Neural cell (in vitro differentiated cells): ENCODE data around the gene COQ10A. TPM values are rescaled to one million over a fixed set of nuclear protein-coding genes. Genes with fewer than 3 reads are reported as not detected.

ENCODE experiments used
- H2AFZ ChIP-seq: fragments of 200-600, 300-800 bp; sonication (generic), shearing (Covaris generic); 2 replicates; pipeline ENCODE4 v1.6.0; 2014; ENCODE audit warnings: low read depth, mild to moderate bottlenecking, antibody characterized with exemption, low read length, moderate library complexity
- H3F3A ChIP-seq: fragments of 200-600 bp; shearing (Covaris generic); 2 replicates; pipeline ENCODE4 v1.6.1; 2016; ENCODE audit warnings: mild to moderate bottlenecking, moderate library complexity, mixed read lengths, antibody characterized with exemption, low read length; ENCODE audit not compliant: insufficient read depth, poor library complexity, severe bottlenecking
- H3K27ac ChIP-seq: fragments of 200-600, 300-800 bp; sonication (generic), shearing (Covaris generic); 2 replicates; pipeline ENCODE4 v1.5.1; 2014; ENCODE audit warnings: mild to moderate bottlenecking, low read length, moderate library complexity
- H3K27me3 ChIP-seq: fragments of 300-800, 200-600 bp; sonication (generic), shearing (Covaris generic); 2 replicates; pipeline ENCODE4 v1.6.0; 2014; ENCODE audit warnings: mild to moderate bottlenecking, low read depth, low read length, moderate library complexity; ENCODE audit not compliant: insufficient read depth
- H3K36me3 ChIP-seq: fragments of 300-800, 200-600 bp; sonication (generic), shearing (Covaris generic); 2 replicates; pipeline ENCODE4 v1.5.1; 2014; ENCODE audit warnings: mild to moderate bottlenecking, antibody characterized with exemption, low read length, moderate library complexity; ENCODE audit not compliant: insufficient read depth
- H3K4me2 ChIP-seq: fragments of 300-800, 200-600 bp; sonication (generic), shearing (Covaris generic); 2 replicates; pipeline ENCODE4 v1.6.0; 2014; ENCODE audit warnings: mild to moderate bottlenecking, low read length
- H3K4me3 ChIP-seq: fragments of 300-800, 200-600 bp; sonication (generic), shearing (Covaris generic); 2 replicates; pipeline ENCODE4 v1.5.1; 2014; ENCODE audit warnings: mild to moderate bottlenecking, low read length, moderate library complexity
- H3K79me2 ChIP-seq: fragments of 200-600 bp; shearing (Covaris generic); replicated peaks from 2 replicates; pipeline ENCODE4 v1.6.0; 2014; ENCODE audit warnings: mild to moderate bottlenecking, low read length, moderate library complexity; ENCODE audit not compliant: insufficient read depth
- H3K9ac ChIP-seq: fragments of 300-800, 200-600 bp; sonication (generic), shearing (Covaris generic); 2 replicates; pipeline ENCODE4 v1.6.1; 2016; ENCODE audit warnings: mild to moderate bottlenecking, low read length, mixed read lengths
- H3K9me2 ChIP-seq: fragments of 200-600 bp; shearing (Covaris generic); 2 replicates; pipeline ENCODE4 v1.6.1; 2016; ENCODE audit warnings: mild to moderate bottlenecking, low read length, mixed read lengths; ENCODE audit not compliant: insufficient read depth
- H3K9me3 ChIP-seq: fragments of 200-600, 300-800 bp; sonication (generic), shearing (Covaris generic); 2 replicates; pipeline ENCODE4 v1.6.1; 2016; ENCODE audit warnings: mild to moderate bottlenecking, mixed run types, low read length, moderate library complexity, mixed read lengths
- H4K20me1 ChIP-seq: fragments of 200-600 bp; shearing (Covaris generic); 2 replicates; pipeline ENCODE4 v1.6.1; 2016; ENCODE audit warnings: mild to moderate bottlenecking, mixed run types; ENCODE audit not compliant: insufficient read depth
- EP300 ChIP-seq: fragments of 450-650 bp; conservative IDR thresholded peaks from 2 replicates; pipeline ENCODE4 v1.6.1; 2014; ENCODE audit warnings: antibody characterized with exemption, mild to moderate bottlenecking, moderate library complexity; ENCODE audit not compliant: poor library complexity, severe bottlenecking
- EZH2 ChIP-seq: fragments of 200-600, 300-800 bp; shearing (Covaris generic), sonication (generic); IDR thresholded peaks from 2 replicates; pipeline ENCODE4 v1.6.1; 2014; ENCODE audit warnings: antibody characterized with exemption, low read length, borderline replicate concordance, mild to moderate bottlenecking; ENCODE audit not compliant: insufficient read depth, poor library complexity, severe bottlenecking
- MXI1 ChIP-seq: fragments of 450-650 bp; conservative IDR thresholded peaks from 2 replicates; pipeline ENCODE4 v1.6.1; 2014; ENCODE audit warnings: antibody characterized with exemption, mild to moderate bottlenecking; ENCODE audit not compliant: poor library complexity, severe bottlenecking
- POLR2AphosphoS5 ChIP-seq: IDR thresholded peaks from 2 replicates; pipeline ENCODE4 v1.6.1; 2012
- RAD21 ChIP-seq: fragments of 450-650 bp; conservative IDR thresholded peaks from 2 replicates; pipeline ENCODE4 v1.6.1; 2014; ENCODE audit warnings: antibody characterized with exemption, mild to moderate bottlenecking, moderate library complexity
- SMC3 ChIP-seq: fragments of 450-650 bp; conservative IDR thresholded peaks from 2 replicates; pipeline ENCODE4 v1.6.1; 2014; ENCODE audit warnings: antibody characterized with exemption, mild to moderate bottlenecking, moderate library complexity; ENCODE audit not compliant: poor library complexity
- TAF1 ChIP-seq: IDR thresholded peaks from 2 replicates; pipeline ENCODE4 v1.6.1; 2012; ENCODE audit warnings: low read depth
- polyA plus RNA-seq: library from polyadenylated mRNA; depleted of rRNA; stranded (reverse); fragments of >200 nt; gene quantifications from 2 replicates; pipeline ENCODE4 v1.2.3, GENCODE V29; 2014
- TF ChIP-seq, protein P1 (sequence below): IDR thresholded peaks from 2 replicates; pipeline ENCODE4 v1.6.1; 2012; ENCODE audit warnings: borderline replicate concordance
- TF ChIP-seq, protein P2 (sequence below): fragments of 450-650 bp; IDR thresholded peaks from 2 replicates; pipeline ENCODE4 v1.5.1; 2014; ENCODE audit warnings: antibody characterized with exemption, mild to moderate bottlenecking, moderate library complexity; ENCODE audit not compliant: poor library complexity, severe bottlenecking

COQ10A gene
- polyA plus RNA-seq, 1 donor from 2014 or later, result 56.5 TPM

DNA sequence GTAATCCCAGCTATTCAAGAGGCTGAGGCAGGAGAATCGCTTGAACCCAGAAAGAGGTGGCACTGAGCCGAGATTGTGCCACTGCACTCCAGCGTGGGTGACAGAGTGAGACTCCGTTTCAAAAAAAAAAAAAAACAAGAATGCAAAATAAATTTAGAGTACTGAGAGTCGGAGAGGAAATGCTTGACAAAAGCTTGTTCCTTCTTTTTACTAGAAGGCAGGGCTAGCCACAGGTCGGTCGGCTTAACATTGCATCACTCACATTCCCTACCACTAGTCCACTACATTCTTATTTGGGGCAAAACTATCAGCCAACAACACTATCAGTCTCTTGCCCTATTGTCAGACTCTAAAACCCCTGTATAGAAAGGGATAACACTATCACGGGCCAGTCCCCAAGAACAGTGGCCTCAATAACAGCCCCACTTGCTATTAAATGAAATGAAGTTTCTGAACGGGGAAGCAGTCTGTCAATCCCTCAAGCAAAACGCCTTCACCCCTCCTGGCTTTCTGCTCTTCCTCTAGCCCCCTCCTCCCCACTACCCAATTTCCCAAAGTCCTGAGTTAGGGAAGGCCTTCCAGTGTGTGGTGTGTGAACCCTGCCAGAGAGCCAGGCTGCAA lies 46.0 kb upstream of the COQ10A start:
- Histone ChIP-seq H2AFZ (peak overlapping the region; percentile 74), H3K79me2 (peaks cover 9% of the 10 kb centered on the region), H3K4me2 (peak overlapping the region; percentile 76), H3K27me3 (no peaks in the 10 kb centered on the region), H3K9ac (peak overlapping the region; percentile 97), H3K36me3 (no peaks in the 10 kb centered on the region), H3K9me3 (no peaks in the 10 kb centered on the region), H3K27ac (peak overlapping the region; percentile 99), H3K4me3 (peak overlapping the region; percentile 78), H3F3A (peaks cover 5% of the 10 kb centered on the region), H4K20me1 (no peaks in the 10 kb centered on the region), H3K9me2 (no peaks in the 10 kb centered on the region)
- TF ChIP-seq POLR2AphosphoS5 (no peak), RAD21 (no peak), EZH2 (no peak), SMC3 (no peak), EP300 (no peak), MXI1 (no peak), TAF1 (no peak)
- TF ChIP-seq, protein P1, sequence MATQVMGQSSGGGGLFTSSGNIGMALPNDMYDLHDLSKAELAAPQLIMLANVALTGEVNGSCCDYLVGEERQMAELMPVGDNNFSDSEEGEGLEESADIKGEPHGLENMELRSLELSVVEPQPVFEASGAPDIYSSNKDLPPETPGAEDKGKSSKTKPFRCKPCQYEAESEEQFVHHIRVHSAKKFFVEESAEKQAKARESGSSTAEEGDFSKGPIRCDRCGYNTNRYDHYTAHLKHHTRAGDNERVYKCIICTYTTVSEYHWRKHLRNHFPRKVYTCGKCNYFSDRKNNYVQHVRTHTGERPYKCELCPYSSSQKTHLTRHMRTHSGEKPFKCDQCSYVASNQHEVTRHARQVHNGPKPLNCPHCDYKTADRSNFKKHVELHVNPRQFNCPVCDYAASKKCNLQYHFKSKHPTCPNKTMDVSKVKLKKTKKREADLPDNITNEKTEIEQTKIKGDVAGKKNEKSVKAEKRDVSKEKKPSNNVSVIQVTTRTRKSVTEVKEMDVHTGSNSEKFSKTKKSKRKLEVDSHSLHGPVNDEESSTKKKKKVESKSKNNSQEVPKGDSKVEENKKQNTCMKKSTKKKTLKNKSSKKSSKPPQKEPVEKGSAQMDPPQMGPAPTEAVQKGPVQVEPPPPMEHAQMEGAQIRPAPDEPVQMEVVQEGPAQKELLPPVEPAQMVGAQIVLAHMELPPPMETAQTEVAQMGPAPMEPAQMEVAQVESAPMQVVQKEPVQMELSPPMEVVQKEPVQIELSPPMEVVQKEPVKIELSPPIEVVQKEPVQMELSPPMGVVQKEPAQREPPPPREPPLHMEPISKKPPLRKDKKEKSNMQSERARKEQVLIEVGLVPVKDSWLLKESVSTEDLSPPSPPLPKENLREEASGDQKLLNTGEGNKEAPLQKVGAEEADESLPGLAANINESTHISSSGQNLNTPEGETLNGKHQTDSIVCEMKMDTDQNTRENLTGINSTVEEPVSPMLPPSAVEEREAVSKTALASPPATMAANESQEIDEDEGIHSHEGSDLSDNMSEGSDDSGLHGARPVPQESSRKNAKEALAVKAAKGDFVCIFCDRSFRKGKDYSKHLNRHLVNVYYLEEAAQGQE, result no peak
- TF ChIP-seq, protein P2, sequence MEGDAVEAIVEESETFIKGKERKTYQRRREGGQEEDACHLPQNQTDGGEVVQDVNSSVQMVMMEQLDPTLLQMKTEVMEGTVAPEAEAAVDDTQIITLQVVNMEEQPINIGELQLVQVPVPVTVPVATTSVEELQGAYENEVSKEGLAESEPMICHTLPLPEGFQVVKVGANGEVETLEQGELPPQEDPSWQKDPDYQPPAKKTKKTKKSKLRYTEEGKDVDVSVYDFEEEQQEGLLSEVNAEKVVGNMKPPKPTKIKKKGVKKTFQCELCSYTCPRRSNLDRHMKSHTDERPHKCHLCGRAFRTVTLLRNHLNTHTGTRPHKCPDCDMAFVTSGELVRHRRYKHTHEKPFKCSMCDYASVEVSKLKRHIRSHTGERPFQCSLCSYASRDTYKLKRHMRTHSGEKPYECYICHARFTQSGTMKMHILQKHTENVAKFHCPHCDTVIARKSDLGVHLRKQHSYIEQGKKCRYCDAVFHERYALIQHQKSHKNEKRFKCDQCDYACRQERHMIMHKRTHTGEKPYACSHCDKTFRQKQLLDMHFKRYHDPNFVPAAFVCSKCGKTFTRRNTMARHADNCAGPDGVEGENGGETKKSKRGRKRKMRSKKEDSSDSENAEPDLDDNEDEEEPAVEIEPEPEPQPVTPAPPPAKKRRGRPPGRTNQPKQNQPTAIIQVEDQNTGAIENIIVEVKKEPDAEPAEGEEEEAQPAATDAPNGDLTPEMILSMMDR, result no peak

DNA sequence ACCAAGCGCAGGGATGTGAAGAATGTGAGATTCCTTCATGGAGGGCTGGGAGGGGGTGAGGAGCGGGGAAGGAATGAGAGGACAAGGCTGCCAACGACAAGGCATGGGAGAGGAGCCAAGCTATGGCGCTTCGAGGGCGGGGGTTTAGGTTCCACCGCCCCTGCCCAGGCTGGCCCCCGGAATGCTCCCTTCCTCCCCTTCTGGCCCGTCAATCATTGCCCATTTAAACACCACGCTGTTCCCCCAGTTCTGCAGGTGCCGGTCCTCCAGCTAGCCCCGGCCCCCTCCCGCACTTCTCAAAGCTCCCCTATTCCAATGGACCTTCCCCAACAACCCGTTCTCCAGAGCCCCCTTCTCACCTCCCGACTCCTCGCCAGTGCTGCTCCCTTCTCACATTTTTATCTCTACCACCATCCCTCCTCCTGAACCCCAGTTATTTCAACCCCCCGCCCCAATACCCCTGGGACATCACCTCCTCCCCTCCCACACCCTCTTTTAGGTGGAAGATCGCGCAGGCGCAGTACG lies 45.4 kb upstream of the COQ10A start:
- Histone ChIP-seq H3K4me2 (peak overlapping the region; percentile 76), H3K27ac (peak overlapping the region; percentile 99), H3K27me3 (no peaks in the 10 kb centered on the region), H3K9me3 (no peaks in the 10 kb centered on the region), H4K20me1 (no peaks in the 10 kb centered on the region), H3K4me3 (peak overlapping the region; percentile 78), H3F3A (peaks cover 5% of the 10 kb centered on the region), H3K79me2 (peaks cover 9% of the 10 kb centered on the region), H3K9ac (peak overlapping the region; percentile 97), H2AFZ (peak overlapping the region; percentile 74), H3K36me3 (no peaks in the 10 kb centered on the region), H3K9me2 (no peaks in the 10 kb centered on the region)
- TF ChIP-seq POLR2AphosphoS5 (peak; percentile 42), MXI1 (peak; percentile 69), EZH2 (no peak), RAD21 (no peak), TAF1 (peak; percentile 77), EP300 (no peak)
- TF ChIP-seq, protein P2, result no peak
- TF ChIP-seq, protein P1, result peak; percentile 62
